GM12878 (cell line): ENCODE measurements around the gene PPP3CA. TPM values are rescaled to one million over a fixed set of nuclear protein-coding genes. Genes with fewer than 3 reads are reported as not detected.
A peak's percentile ranks its signal among the peaks of the same experiment; 100 is the strongest.

Source experiments
- ATAC-seq: fragments of 200-7000 bp; cut with Tn5 transposase; 3 replicates; pipeline ENCODE4 v1.9.1; 2020; ENCODE audit warnings: mild to moderate bottlenecking, moderate library complexity
- BruUV-seq: library from RNA; stranded (reverse); fragments of 400-500 nt; replicated peaks from 2 replicates; lab custom pipeline; 2021; lab: Mats Ljungman, UMichigan
- CTCF ChIA-PET: fragments of 300-600 bp; sonication (Branson Sonifier 250); formaldehyde crosslinking; extraction: SDS; loops from one replicate; lab custom pipeline; 2021; ENCODE audit warnings: inconsistent platforms; lab: Yijun Ruan, JAX
- POLR2A ChIA-PET: fragments of 350-600 bp; formaldehyde crosslinking; extraction: SDS; loops from one replicate; lab custom pipeline; 2021; ENCODE audit warnings: inconsistent platforms; lab: Charles Lee
- RAD21 ChIA-PET: fragments of 300-600 bp; sonication (Branson Sonifier 250); formaldehyde crosslinking; loops from one replicate; lab custom pipeline; 2023; ENCODE audit warnings: antibody characterized with exemption; ENCODE audit not compliant: unreplicated experiment; lab: Charles Lee
- SMC1A ChIA-PET: fragments of 300-600 bp; sonication (Branson Sonifier 250); formaldehyde crosslinking; loops from one replicate; lab custom pipeline; 2023; ENCODE audit not compliant: unreplicated experiment, uncharacterized antibody; lab: Charles Lee
- DNase-seq: peaks from one replicate; pipeline ENCODE4 v3.0.0-alpha.2; 2011; ENCODE audit warnings: low read depth, low spot score
- FAIRE-seq: peaks from 3 replicates; lab custom pipeline; 2011; peaks lifted over from hg19 to GRCh38; lab: Jason Lieb, UNC
- H2AFZ ChIP-seq: 2 replicates; pipeline ENCODE4 v1.6.0; 2011; ENCODE audit warnings: low read depth, low read length, control low read depth; ENCODE audit not compliant: control insufficient read depth
- H3K27ac ChIP-seq: 2 replicates; pipeline ENCODE4 v1.5.1; 2011; ENCODE audit warnings: control low read depth; ENCODE audit not compliant: control insufficient read depth, insufficient read depth
- H3K27me3 ChIP-seq, 2 experiments: replicated peaks in 1 of 2; 2 replicates each; pipeline versions ENCODE4 v1.6.0 to v1.6.1; 2011; ENCODE audit warnings: low read length in 1 of 2; ENCODE audit not compliant: control insufficient read depth in 2 of 2, insufficient read depth in 2 of 2
- H3K36me3 ChIP-seq, 2 experiments: 2 replicates each; pipeline ENCODE4 v1.5.1; 2011; ENCODE audit warnings: low read length in 1 of 2; ENCODE audit not compliant: control insufficient read depth in 2 of 2, insufficient read depth in 2 of 2
- H3K4me1 ChIP-seq: 2 replicates; pipeline ENCODE4 v1.6.1; 2011; ENCODE audit warnings: mild to moderate bottlenecking, low read length, moderate library complexity, mixed read lengths; ENCODE audit not compliant: control insufficient read depth, insufficient read depth
- H3K4me2 ChIP-seq: 2 replicates; pipeline ENCODE4 v1.6.0; 2011; ENCODE audit warnings: control low read depth; ENCODE audit not compliant: control insufficient read depth, insufficient read depth
- H3K4me3 ChIP-seq: fragments of 200-600 bp; sonication (generic); 2 replicates; pipeline ENCODE4 v1.5.1; 2016
- H3K79me2 ChIP-seq: 2 replicates; pipeline ENCODE4 v1.6.0; 2011; ENCODE audit warnings: low read length; ENCODE audit not compliant: control insufficient read depth, insufficient read depth
- H3K9ac ChIP-seq: 2 replicates; pipeline ENCODE4 v1.8.0; 2011; ENCODE audit warnings: low read length, control low read depth, mixed read lengths; ENCODE audit not compliant: control insufficient read depth, insufficient read depth
- H3K9me3 ChIP-seq: replicated peaks from 3 replicates; pipeline ENCODE4 v1.5.1; 2011; ENCODE audit warnings: mild to moderate bottlenecking, low read length; ENCODE audit not compliant: control insufficient read depth, insufficient read depth
- H4K20me1 ChIP-seq: 2 replicates; pipeline ENCODE4 v1.6.0; 2011; ENCODE audit not compliant: control insufficient read depth, insufficient read depth
- EGR1 ChIP-seq, 2 experiments: IDR thresholded peaks; 1 replicate in 1 of 2; 2 replicates in 1 of 2; pipeline ENCODE4 v1.6.1; 2011 to 2012; ENCODE audit warnings: low read depth in 2 of 2, low read length in 2 of 2, borderline replicate concordance in 1 of 2, mild to moderate bottlenecking in 1 of 2, moderate library complexity in 1 of 2
- EP300 ChIP-seq, 2 experiments: fragments of 150-350 bp in 1 of 2; IDR thresholded peaks; 2 replicates each; pipeline ENCODE4 v1.6.1; 2011 to 2012; ENCODE audit warnings: low read depth in 2 of 2, low read length in 2 of 2, borderline replicate concordance in 1 of 2, improper control_type of control experiment in 1 of 2, inconsistent platforms in 1 of 2; ENCODE audit not compliant: control insufficient read depth in 1 of 2
- FOS ChIP-seq: IDR thresholded peaks from 3 replicates; pipeline ENCODE4 v1.6.1; 2011; ENCODE audit warnings: borderline replicate concordance; ENCODE audit not compliant: insufficient read length; ENCODE audit errors: extremely low read depth
- IKZF1 ChIP-seq: fragments of 450-650 bp; conservative IDR thresholded peaks from 2 replicates; pipeline ENCODE4 v1.6.1; 2017; ENCODE audit warnings: antibody characterized with exemption, mild to moderate bottlenecking
- MAX ChIP-seq: IDR thresholded peaks from 2 replicates; pipeline ENCODE4 v1.6.1; 2012; ENCODE audit warnings: low read depth, low read length, improper control_type of control experiment
- MEF2B ChIP-seq: fragments of 450-650 bp; IDR thresholded peaks from 2 replicates; pipeline ENCODE4 v1.6.1; 2018; ENCODE audit warnings: mild to moderate bottlenecking, moderate library complexity; ENCODE audit not compliant: partially characterized antibody, poor library complexity, severe bottlenecking
- MTA2 ChIP-seq: fragments of 450-650 bp; IDR thresholded peaks from 2 replicates; pipeline ENCODE4 v1.6.1; 2016; ENCODE audit warnings: low read depth, mild to moderate bottlenecking, moderate library complexity
- MYB ChIP-seq: fragments of 150-350 bp; IDR thresholded peaks from 2 replicates; pipeline ENCODE4 v1.6.1; 2014; ENCODE audit warnings: mild to moderate bottlenecking, low read depth, low read length, borderline replicate concordance
- NFIC ChIP-seq: IDR thresholded peaks from 2 replicates; pipeline ENCODE4 v1.6.1; 2012; ENCODE audit warnings: low read depth, mild to moderate bottlenecking, inconsistent platforms, low read length, moderate library complexity
- NKRF ChIP-seq: fragments of 450-650 bp; conservative IDR thresholded peaks from 2 replicates; pipeline ENCODE4 v1.6.1; 2017; ENCODE audit warnings: mild to moderate bottlenecking, moderate library complexity
- RCOR1 ChIP-seq: conservative IDR thresholded peaks from 2 replicates; pipeline ENCODE4 v1.6.1; 2012; ENCODE audit warnings: low read depth, low read length, improper control_type of control experiment
- REST ChIP-seq: IDR thresholded peaks from 2 replicates; pipeline ENCODE4 v1.6.1; 2012; ENCODE audit warnings: mild to moderate bottlenecking, low read depth, low read length
- RFX5 ChIP-seq: IDR thresholded peaks from 2 replicates; pipeline ENCODE4 v1.6.1; 2011; ENCODE audit warnings: low read depth, low read length, improper control_type of control experiment
- RUNX3 ChIP-seq: IDR thresholded peaks from 2 replicates; pipeline ENCODE4 v1.6.1; 2012; ENCODE audit warnings: low read length, inconsistent platforms
- TCF7 ChIP-seq: IDR thresholded peaks from 2 replicates; pipeline ENCODE4 v1.6.1; 2014; ENCODE audit warnings: antibody characterized with exemption, borderline replicate concordance
- ZBTB33 ChIP-seq: fragments of 450-650 bp; IDR thresholded peaks from 2 replicates; pipeline ENCODE4 v1.6.1; 2017; ENCODE audit warnings: mild to moderate bottlenecking
- WGBS: methylation state at CpG from one replicate; pipeline ENCODE4 v1.1.6; 2016; ENCODE audit warnings: low lambda C conversion rate; ENCODE audit not compliant: insufficient replicate concordance, insufficient coverage; ENCODE audit errors: missing lambda C conversion rate; 5-methylcytosine and 5-hydroxymethylcytosine counted together
- in situ Hi-C: fragments of 300-500 bp; cut with MboI; formaldehyde crosslinking; loops from 9 replicates; pipeline ENCODE4 v1.14.3; 2018; ENCODE audit warnings: mixed read lengths
- intact Hi-C: fragments of 100-400 bp; cut with micrococcal nuclease; formaldehyde crosslinking; loops from one replicate; pipeline ENCODE4 v1.14.2; 2022; ENCODE audit not compliant: unreplicated experiment
- polyA plus RNA-seq, 11 experiments: library from polyadenylated mRNA; depleted of rRNA in 4 of 11; unstranded in 6 of 11; stranded (reverse) in 5 of 11; fragments of >200 nt; fragmentation: Nextera tagmentation in 4 of 11; fragmentation: Illumina TruSeq in 1 of 11; extraction: Ambion mirVana in 4 of 11; extraction: Trizol in 1 of 11; gene quantifications; 1 replicate in 1 of 11; 2 replicates in 10 of 11; pipeline versions ENCODE4 v1.2.1 to v1.2.3, GENCODE V29; 2011 to 2016; ENCODE audit warnings: inconsistent platforms in 2 of 11, missing spikeins in 2 of 11, low read depth in 1 of 11
- total RNA-seq, 4 experiments: library from RNA; depleted of rRNA in 3 of 4; stranded (reverse); fragments of >200 nt in 3 of 4; fragmentation: Illumina TruSeq in 1 of 4; extraction: Trizol in 1 of 4; gene quantifications; 2 replicates each; pipeline versions ENCODE4 v1.2.1 to v1.2.3, GENCODE V29; 2013 to 2021

The PPP3CA gene
- total and polyA plus RNA-seq, 10 of the 15 experiments (the other 5 are each of a cell fraction or from before 2014, with no cell fraction given), result 0.33 to 9.0 (median 1.0) TPM

- BruUV-seq, result no TSS peak
- peak; percentile 31 for FAIRE-seq
- TF ChIP-seq RUNX3, result peak; percentile 56; the same call in 1 of the 2 replicates
- TF ChIP-seq MEF2B, result no peak
- TF ChIP-seq IKZF1, result 0 out of 2 replicates have a peak, but pooled peaks have one; percentile 35
- no peak for TF ChIP-seq FOS
- TF ChIP-seq MYB, result no peak
- no peak for TF ChIP-seq EP300 (IDR thresholded peaks at IDR 0.05; ENCODE audit: borderline replicate concordance in 1 of 2, control insufficient read depth in 1 of 2, low read depth in 2 of 2, low read length in 2 of 2)
- 0 out of 2 replicates have a peak, but pooled peaks have one; percentile 29 for TF ChIP-seq NFIC
- TF ChIP-seq ZBTB33, result no peak
- TF ChIP-seq MTA2, result no peak
- no peak for TF ChIP-seq REST
- TF ChIP-seq MAX, result no peak
- no peak for TF ChIP-seq NKRF
- TF ChIP-seq RFX5, result no peak
- no peak for TF ChIP-seq RCOR1
- no peak for TF ChIP-seq EGR1 (IDR thresholded peaks at IDR 0.05; ENCODE audit: borderline replicate concordance in 1 of 2, low read depth in 2 of 2, low read length in 2 of 2)
- TF ChIP-seq TCF7, result no peak
Observed at GRCh38 chr4:101005659-101006058, 341.7 kb downstream of the PPP3CA start.

More at GRCh38 chr4:101005659-101006058, 341.7 kb downstream of the PPP3CA start:
- Histone ChIP-seq H3K79me2 (no peaks in the 10 kb centered on the region), H3K9me3 (no peaks in the 10 kb centered on the region; the same call in 2 of the 3 replicates), H2AFZ (no peak overlapping the region), H3K9ac (no peak overlapping the region), H4K20me1 (no peaks in the 10 kb centered on the region), H3K4me1 (peaks cover 17% of the 10 kb centered on the region), H3K4me3 (no peak overlapping the region), H3K4me2 (no peak overlapping the region), H3K27me3 (no peaks in the 10 kb centered on the region), H3K27ac (no peak overlapping the region), H3K36me3 (no peaks in the 10 kb centered on the region)
- CTCF ChIA-PET, result interaction anchor here (0.6 kb wide), 1 partner anchor 9 kb away, joined by 3 read pairs; no protein-coding TSS in a partner anchor
- DNase-seq (no peak), ATAC-seq (peak; percentile 36)
- RAD21 ChIA-PET, result interaction anchor here (1.2 kb wide), 1 partner anchor 13 kb away, joined by 3 read pairs; no protein-coding TSS in a partner anchor
- 65% methylated on average over 2 of the region's 2 CpGs for WGBS
- SMC1A ChIA-PET, result interaction anchor here (0.7 to 1.7 kb wide), 2 partner anchors 14 to 27 kb away, joined by 3 to 6 read pairs; no protein-coding TSS in a partner anchor
- in situ Hi-C loops, result loop anchor here (25.0 kb wide), 1 partner anchor 1168 kb away; no protein-coding TSS in a partner anchor
- POLR2A ChIA-PET, result no interaction called here
- intact Hi-C loops, result no loop called here
